ENCODE data around the gene EVI2A.
"Not testable (repeated sequence)": the region's sequence is repeated elsewhere in the genome, so short reads cannot be mapped to it uniquely, and the experiment has no call there.

The EVI2A gene

DNA sequence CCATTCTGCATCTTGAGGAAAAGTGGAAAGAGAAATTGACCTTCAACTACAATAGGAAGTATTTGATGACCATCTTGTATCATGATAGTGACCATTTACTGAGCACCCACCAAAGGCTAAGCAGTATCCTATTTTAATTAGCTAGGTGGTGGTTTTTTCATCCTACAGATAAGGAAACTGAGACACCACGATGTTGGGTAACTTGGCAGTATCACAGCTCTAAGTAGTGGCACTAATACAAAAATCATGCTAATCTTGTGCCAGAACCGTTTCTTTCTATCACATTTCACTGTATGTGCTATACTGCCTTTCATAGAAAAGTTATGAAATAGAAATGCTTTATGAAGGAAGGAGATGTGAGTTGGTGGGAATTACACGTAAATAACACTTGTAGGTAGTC, 9.9 kb downstream of the EVI2A start:
- no peak for DNase-seq

DNA sequence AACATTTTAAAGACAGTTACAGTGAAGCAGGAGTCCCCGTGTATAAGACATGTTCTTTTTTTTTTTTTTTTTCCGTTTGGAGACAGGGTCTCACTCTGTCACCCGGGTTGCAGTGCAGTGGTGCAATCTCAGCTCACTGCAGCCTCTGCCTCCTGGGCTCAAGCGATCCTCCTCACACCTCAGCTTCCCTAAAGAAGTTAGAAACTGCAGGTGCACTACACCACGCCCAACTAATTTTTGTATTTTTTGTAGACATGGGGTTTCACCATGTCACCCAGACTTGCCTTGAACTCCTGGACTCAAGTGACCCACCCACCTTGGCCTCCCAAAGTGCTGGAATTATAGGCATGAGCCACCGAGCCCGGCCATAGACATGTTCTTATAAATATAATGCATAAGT, 10.5 kb downstream of the EVI2A start:
- DNase-seq = no peak

DNA sequence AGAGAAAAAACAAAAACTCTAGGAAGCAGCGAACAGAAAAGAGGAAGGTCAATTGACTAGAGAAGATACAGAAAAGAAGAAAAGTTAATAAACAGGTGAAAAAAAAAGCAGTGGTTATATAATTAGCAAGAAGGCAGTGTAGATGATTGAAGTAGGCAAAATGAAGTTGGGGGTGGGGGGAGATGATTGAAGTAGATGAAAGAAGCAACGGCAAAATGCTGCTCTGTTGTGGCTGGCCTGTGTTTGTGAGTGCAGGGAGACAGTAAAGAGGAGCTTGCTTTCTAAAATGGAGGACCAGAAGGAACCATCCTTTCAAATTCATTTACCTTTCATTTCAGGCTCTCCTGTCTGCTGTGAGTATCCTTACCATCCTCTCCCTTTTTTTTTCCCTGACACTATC, 11.2 kb downstream of the EVI2A start:
- peak; percentile 44 for DNase-seq

DNA sequence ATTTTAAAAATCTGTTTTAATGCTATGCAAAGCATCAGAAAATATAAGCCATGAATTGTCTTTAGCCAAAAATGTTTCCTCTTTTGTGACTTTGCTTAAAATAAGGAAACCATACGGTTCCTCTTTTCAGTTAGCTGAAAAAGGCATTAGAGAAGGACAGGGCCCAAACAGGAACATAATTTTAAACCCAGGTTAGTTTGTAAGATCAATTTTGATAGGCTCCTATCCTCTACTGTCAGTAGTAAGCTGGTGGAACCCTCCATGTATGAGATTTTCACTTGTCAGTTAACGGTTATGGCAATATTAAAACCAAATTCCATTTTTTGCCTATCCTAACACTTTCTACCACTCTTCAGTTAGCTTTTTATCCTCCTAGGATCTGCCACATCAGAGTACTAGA, 11.9 kb downstream of the EVI2A start:
- DNase-seq = no peak

DNA sequence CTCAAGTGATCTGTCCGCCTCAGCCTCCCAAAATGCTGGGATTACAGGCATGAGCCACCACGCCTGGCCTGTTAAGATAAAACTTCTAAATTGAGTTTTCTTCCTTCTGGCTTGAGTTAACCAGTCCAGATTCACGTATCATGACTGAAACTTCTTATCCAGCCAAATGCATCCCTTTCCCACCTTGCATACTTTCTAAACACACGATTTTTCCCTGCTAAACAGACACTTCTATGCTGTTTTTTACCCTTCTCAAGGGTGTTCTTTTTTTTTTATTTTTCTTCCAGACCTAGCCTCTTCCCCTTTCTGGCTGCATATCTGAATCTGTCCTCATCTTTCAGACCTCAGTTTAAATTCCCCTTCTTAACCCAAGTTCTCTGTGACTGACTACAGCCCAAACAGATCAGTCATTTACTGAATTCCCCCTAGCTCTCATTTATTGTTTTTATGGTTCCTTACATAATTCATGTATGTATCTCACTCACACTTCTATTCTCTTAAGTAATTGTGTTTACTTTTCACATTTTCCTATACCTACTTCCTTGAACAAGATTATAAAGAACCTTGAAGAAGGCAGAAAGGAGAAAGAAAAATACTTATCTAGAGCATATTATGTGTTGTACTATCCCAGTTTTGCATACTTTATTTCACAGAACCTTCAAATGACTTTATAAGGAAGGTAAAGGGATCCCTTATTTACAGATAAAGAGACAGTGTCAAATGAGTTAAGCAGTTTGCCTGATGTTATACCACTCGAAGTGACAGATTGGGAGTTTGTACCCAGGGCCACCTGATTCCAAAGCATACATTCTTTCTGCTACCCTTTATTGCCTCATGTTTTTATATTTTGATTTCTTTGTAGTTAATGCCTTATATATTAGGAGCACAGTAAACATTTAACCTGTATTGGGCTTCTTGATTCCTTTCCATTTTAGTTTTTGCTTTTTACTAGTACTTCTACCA, 12.8 kb downstream of the EVI2A start:
- no peak for DNase-seq

DNA sequence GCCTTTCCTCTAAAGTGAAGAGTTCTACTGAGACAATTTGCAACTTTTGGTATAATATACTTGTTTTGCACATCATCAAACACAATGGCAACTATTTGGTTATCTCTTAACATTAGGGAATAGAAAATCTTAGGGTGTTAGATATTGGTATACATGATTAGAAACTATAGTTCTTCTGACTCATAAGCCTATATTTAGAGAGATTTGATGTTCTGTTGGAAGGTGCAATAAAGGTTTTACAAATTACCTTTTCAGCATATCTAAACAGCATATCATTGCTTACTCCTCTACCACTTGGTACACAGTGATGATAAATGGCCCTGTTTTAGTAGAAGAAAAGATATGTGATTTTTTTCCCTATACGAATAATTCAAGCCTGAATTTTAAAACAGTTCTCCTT, 13.8 kb downstream of the EVI2A start:
- no peak for DNase-seq

DNA sequence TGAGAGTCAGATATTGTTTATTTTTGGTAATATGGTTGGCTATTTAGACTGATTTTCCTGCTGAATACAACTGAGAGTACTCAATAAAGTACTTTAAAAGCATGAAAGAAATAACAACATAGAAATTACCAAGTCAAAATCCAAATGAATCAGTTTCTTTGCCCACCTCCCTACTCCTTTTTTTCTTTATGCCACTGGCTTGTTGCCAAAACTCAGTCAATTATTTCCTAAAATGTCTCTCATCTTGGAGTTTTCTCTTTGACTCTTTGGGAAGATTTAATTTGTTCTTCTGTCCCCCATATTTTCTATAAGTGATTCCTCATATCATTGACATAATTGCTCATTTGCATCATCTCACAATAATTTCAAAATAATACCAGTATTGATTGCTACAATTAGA, 21.8 kb downstream of the EVI2A start:
- no peak for DNase-seq

DNA sequence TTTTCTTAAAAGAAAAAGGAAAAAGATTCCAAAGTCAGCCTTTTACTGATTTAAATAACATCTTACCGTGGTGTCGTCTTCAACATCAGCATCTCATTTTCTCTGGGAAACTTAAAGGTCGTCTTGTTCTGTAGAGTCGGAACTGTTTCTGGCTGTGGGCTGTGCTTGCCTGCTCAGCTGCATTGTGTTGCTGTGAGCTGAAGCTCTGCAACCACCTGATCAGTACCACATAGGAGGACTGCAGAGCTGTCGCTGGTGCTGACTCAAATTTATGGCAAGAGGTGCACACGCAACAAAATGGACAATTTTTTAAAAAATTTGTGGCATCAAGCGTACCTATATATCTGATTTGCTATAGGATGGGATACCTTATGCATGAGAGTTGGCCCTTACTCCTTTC, 24.3 kb downstream of the EVI2A start, which contains the start of gene OMG:
TSS of gene OMG (minus strand) at position 150 of the 400 bp plus-strand sequence. CDS start 908 bp downstream, outside the sequence.
- DNase-seq = no peak

DNA sequence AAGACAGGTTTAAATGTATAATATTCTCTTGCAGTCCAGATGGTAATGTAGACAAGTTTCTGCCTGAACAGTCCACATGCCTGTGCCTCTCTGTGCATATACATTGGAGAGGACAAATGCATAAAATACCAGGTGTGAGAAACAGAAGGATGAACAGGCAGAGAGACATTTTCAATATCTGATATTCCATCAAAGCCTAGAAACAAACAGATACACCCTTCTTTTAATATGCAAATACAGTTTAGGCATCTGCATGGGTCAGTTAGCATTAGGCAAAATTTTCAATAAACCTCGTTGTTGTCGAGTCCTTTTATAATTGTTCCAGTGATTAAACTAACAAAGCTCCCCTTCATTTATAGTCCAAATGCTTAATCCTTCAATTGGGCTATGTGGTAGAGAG, 25.3 kb downstream of the EVI2A start:
- no peak for DNase-seq

DNA sequence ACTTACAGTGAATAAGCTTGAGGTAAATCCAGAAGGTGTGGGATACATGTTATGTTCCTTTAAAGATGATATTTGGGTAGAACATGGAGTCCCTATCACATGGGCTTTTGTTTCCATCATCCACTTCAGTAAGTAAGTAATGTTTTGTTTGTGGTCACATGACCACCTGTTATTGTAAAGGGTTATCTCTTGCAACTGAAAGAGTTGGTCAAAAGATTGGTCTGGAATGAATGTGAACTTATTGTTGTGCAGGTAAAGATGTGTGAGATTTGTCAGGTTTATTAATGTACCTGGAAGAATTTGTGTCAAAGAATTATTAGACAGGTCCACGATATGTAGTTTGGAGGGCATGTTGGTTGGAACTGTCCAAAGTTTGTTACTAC, 25.9 kb downstream of the EVI2A start:
- DNase-seq = no peak

DNA sequence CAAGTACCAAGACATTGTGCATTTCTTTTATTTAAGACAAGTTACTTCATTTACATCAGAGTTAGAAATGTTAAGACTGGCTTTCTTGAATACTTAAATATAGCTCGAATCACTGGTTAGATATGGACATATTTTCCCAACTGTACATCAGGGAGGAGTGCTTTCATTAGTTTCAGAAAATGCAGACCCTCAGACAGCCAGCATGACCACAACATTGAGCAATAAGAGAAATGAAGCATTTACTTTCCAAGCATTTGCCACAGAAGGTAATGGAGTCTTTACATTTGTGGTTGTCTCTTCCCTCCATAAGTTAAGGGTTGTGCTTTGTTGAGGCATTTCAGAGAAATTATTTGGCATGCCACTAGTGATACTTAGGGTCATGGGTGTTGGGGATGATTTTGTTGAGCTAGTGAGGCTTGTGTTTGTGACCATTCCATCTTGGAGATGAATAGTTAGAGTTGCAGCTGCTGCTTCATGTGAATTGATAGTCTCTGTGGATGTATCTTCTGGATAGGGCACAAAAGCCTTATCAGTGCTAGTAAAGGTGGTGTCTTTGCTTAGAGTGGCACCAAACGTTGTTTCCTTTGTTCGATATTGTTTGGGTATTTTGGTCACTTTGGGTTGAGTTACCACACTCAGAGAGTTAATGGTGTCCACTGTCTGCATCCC, 26.5 kb downstream of the EVI2A start:
- no peak for DNase-seq

DNA sequence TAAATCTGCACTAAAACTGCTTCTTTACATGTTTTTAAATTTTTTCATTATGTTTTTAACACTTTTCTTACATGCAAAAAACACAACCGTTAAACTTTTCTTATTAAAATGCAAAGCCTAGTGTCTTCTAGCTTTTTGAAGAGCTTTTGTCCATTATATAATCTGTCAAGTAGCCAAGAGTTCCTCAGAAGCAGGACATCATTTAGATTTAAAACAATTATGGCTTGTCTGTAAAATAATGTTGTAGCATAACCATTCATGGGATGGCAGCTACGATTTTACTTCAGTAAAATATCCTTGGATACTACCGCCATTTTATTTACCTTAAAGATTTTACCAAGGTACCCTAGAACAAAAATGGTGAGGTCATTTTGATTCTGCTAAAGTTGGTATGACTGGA, 27.2 kb downstream of the EVI2A start:
- DNase-seq = no peak

DNA sequence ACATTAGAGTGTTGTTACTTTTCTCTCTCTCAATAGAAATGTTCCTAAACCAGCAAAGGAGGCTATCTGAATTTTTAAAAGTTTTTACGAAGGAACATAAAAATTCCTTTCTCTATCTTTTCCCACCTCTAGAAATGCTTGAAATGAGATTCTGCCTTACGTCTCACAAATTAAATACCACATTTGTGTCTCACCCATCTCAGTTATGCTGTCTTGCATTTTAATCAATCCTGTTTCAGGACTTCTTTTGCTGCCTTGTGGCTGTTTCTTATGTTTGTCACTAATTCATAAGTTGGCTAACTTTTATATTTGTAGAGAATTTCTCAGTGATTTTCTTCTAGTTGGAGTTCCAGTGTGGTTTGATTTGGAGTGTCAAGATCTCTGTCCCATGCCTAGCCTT, 27.8 kb downstream of the EVI2A start:
- no peak for DNase-seq

DNA sequence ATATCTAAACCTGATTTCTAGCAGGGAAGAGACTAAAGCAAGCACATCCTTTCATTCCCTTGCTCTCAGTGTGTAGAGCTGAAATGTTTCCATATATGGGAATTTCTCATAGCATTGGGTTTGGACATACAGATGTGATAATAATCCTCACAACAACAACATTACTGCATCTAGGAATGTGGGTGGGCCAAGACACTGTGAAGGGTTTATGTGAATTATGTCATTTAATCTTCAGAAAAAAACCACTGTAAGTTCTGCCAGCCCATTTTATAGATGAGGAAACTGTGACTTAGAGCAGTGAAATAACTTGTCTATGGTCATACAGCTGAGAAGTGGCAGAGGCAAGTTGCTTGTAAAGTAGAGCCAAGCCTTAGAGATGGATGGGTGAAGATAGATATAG, 29.6 kb downstream of the EVI2A start:
- no peak for DNase-seq

DNA sequence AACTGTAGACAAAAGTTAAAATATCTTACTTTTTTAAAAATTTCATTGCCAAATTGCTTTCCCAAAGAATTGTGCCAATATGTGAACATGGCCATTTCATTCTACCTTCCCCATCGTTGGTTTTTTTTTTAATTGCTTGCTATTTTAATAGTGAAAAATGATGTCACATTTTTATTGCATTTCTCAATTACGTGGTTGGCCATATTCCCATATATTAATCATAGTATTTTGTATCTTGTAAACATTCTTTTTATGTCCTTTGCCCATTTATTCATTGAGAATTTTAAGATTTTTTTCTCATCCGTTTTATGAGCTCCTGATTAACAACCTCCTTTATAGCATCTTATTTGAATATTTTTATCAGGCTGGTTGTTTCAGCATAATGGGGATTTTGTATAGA, 31.6 kb downstream of the EVI2A start:
- DNase-seq = no peak

DNA sequence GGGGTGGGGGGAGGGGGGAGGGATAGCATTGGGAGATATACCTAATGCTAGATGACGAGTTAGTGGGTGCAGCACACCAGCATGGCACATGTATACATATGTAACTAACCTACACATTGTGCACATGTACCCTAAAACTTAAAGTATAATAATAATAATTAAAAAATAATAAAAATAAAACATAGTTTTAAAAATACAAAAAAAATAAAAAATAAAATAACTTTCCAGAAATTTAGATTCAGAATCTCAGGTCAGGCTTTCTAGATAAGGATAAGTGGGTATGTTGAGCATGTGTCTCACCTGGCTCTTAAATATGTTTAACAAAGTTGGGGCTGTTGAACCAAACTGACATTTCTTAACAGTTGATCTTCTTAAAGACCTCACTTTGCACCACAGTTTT, 33.5 kb downstream of the EVI2A start:
- DNase-seq = not testable (repeated sequence)

DNA sequence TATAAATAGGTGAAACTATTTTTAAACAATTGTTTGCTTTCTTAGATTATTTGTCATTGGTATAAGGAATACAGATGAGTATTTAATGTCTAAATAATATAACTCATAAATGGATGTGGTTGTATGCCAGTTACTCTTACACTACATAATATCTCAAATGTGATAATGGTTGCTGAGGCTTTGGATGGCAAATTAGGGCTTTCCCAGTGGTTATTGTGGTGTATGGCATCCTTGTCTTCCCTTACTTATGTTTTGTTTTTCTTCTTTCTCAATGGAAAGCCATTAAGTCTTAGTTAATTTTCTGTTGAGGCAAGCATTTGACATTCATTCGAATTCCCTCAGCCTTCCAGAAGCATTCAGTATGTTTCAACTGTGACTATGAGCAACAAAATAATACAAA, 34.8 kb downstream of the EVI2A start:
- no peak for DNase-seq

DNA sequence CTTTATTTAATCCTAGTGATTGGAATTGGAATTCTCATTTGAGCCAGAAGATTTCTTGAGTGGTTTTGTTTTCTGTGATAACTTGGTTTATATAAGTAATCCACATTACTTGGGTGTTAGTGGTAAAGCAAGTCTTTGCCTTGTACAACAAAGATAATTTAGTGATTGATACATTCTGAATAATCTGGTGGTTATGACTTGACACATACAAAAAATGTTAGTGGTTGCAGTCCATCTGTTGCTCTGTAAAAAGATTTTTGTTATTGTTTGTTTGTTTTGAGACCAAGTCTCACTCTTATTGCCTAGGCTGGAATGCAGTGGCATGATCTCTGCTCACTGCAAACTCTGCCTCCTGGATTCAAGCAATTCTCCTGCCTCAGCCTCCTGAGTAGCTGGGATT, 37.6 kb downstream of the EVI2A start:
- no peak for DNase-seq

DNA sequence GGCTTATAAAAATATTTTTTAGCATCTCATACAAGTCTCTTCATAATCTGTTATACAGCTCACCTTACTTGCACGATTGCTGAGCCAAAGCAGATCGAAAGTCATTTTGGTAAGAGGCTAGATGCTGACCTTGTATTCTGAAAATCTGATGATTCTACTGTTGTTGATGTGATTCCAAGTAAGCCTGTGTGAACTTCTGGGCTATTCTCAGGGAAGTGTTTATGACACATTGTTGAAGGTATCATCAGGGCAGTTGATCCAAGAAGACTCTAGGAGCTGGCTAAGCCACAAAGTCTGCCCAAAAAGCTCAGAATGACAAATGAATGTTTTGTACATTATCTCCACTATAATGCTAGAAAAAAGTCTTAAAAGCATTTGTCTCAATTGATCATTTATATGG, 40.4 kb downstream of the EVI2A start:
- no peak for DNase-seq

DNA sequence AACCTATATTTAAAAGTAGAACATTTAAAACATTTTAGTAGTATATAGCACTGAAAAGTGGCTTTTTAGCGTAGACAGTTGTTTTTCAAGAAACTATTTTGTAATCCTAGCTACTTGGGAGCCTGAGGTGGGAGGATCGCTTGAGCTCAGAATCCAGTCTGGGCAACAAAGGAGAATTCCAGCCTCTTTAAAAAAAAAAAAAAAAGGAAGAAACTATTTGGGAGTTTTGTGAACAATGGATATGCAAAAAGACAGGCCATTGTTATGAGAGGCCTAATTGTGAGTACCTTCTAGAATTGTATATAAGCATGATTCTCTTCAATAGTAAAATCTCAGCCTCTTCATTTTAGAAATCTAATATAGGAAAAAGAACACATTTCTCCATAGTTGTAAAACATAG, 42.0 kb downstream of the EVI2A start:
- no peak for DNase-seq

DNA sequence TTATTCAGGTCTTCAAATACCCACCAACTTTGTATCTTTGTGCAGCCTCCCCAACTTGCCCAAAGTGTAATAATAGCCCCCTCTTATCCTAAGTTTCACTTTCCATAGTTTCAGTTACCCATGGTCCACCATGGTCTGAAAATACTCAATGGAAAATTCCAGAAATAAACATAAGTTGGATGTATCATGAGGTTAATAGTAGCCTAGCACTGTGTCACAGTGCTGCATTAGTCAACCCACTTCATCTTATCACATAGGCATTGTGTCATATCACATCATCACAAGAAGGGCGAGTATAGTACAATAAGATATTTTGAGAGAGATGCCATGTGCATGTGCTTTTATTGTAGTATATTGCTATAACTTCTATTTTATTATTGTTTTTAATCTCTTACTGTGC, 46.3 kb downstream of the EVI2A start:
- no peak for DNase-seq

DNA sequence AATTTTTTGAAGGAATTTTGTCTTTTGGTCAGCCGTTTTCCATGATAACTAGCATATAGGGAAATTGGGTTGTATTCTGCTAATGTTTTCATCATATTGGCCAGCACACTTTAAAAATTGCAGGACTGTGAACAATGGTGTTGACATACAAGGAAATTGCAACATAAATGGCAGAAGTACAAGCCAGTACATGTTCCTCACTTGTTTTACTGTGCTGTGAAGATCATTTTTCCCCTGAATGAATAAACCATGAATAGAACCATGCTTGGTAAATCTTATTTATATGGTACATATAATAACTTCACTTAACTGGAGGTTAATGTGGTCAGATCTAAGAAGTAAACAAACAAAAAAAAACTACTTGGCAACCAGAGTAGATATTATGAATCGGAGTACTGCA, 47.2 kb downstream of the EVI2A start:
- no peak for DNase-seq

DNA sequence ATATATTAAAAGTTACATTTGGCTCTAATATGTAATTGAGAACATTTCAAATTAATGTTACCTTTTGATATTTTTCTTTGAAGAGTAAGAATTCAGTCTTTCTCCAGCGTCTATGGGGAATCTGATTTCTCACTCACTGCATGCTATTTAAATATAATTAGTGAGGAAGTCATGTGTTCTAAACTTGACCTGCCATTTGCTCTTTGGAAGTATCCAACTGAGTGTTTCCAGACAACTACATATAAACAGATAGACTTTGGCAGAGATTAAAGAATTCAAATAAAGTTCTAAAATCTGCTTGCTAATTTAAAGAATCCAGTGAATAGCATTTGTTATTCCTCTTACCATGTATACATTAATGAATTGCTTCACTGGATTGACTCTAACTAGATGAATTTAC, 47.9 kb downstream of the EVI2A start:
- DNase-seq = no peak

DNA sequence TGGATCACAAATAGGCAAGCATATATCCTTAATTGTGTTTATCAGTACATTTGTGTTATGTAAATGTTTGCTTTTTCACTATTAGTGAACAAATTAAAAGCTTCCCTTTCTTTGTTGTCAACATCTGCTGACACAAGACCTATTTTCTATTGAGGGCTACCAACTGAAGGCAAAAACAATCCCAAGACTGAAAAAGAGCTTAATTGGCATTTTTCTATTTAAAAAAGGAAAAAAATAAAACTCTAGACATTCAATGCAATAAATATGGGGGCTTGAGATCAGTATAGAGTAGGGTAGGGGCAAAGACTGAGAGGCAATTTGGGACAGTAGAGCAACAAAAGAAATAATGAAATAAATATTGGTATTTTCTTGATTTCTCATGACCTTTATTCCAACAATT, 48.6 kb downstream of the EVI2A start:
- DNase-seq = no peak

DNA sequence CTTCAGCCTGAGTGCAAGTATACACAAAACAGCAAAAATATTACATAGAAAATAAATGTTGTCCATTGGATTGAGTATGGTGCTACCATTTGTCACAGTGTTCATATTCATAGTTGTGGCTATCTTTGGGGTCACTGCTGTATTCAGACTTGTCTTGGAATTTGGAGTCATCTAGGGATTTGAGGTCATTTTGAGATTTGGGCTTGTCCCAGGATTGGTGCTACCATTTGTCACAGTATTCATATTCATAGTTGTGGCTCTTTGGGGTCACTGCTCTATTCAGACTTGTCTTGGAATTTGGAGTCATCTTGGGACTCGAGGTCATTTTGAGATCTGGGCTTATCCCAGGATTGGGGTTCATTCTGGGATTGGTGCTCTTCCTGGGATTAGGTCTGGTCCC, 49.2 kb downstream of the EVI2A start:
- no peak for DNase-seq
